CD4-positive, alpha-beta T cell treated with Interleukin-6 for 4 hours (primary cell): ENCODE data around the gene RPL7A.
"Not testable (repeated sequence)": the region's sequence is repeated elsewhere in the genome, so short reads cannot be mapped to it uniquely, and the experiment has no call there.

Experiments
- DNase-seq: peaks from one replicate; pipeline ENCODE4 v3.0.0-alpha.2; 2020; ENCODE audit warnings: mixed read lengths

The RPL7A gene

GRCh38 chr9:133329306-133330156 is 18.5 kb upstream of the RPL7A start:
- not testable (repeated sequence) for DNase-seq

- DNase-seq: no peak
These were observed 16.8 kb upstream of the RPL7A start for GRCh38 chr9:133331221-133331620.

- no peak for DNase-seq
These were observed 16.2 kb upstream of the RPL7A start for GRCh38 chr9:133331641-133332380.

GRCh38 chr9:133332381-133332730 is 15.7 kb upstream of the RPL7A start:
- no peak for DNase-seq

GRCh38 chr9:133333011-133333410 is 15.0 kb upstream of the RPL7A start:
- no peak for DNase-seq

- DNase-seq: no peak
These were observed 14.5 kb upstream of the RPL7A start for GRCh38 chr9:133333566-133333965.

GRCh38 chr9:133334161-133334560 is 13.9 kb upstream of the RPL7A start:
- no peak for DNase-seq

- not testable (repeated sequence) for DNase-seq
These were observed 13.1 kb upstream of the RPL7A start for GRCh38 chr9:133334888-133335287.

- peak; percentile 94 for DNase-seq
These were observed 11.8 kb upstream of the RPL7A start, which contains the start of gene SURF6 for GRCh38 chr9:133335924-133336811. Gene SURF6 (minus strand): TSS chr9:133336188. CDS start chr9:133336132, 56 bp downstream.

- DNase-seq: no peak
These were observed 8.4 kb upstream of the RPL7A start for GRCh38 chr9:133339641-133340040.

GRCh38 chr9:133340256-133340655 is 7.8 kb upstream of the RPL7A start:
- no peak for DNase-seq

GRCh38 chr9:133340916-133341315 is 7.1 kb upstream of the RPL7A start:
- DNase-seq: no peak

GRCh38 chr9:133341369-133342068 is 6.5 kb upstream of the RPL7A start:
- DNase-seq: no peak

GRCh38 chr9:133342069-133342406 is 6.0 kb upstream of the RPL7A start:
- DNase-seq: no peak

GRCh38 chr9:133342570-133342969 is 5.4 kb upstream of the RPL7A start:
- DNase-seq: no peak

GRCh38 chr9:133344071-133344470 is 3.9 kb upstream of the RPL7A start:
- DNase-seq: no peak

GRCh38 chr9:133344979-133345378 is 3.0 kb upstream of the RPL7A start:
- DNase-seq: no peak

GRCh38 chr9:133345596-133345995 is 2.4 kb upstream of the RPL7A start:
- no peak for DNase-seq

GRCh38 chr9:133346021-133346785 is 1.8 kb upstream of the RPL7A start:
- DNase-seq: no peak

- peak; percentile 45 for DNase-seq
These were observed 468 bp upstream of the RPL7A start for GRCh38 chr9:133347515-133347984.

- no peak for DNase-seq
These were observed 928 bp downstream of the RPL7A start for GRCh38 chr9:133348718-133349573.
